Stomach (tissue), 4 donors: ENCODE measurements around the gene NAALAD2.

Source experiments
- CTCF ChIP-seq, 7 experiments: fragments of 450-650 bp in 4 of 7; fragments of 200-600 bp in 3 of 7; sonication (generic) in 3 of 7; IDR thresholded peaks; one replicate each; pipeline ENCODE4 v1.5.1; 2016 to 2019; ENCODE audit warnings: antibody characterized with exemption in 7 of 7, control low read depth in 2 of 7, mild to moderate bottlenecking in 1 of 7
- POLR2A ChIP-seq, 4 donors: fragments of 450-650 bp; IDR thresholded peaks; one replicate each; pipeline ENCODE4 v1.6.1; 2016; ENCODE audit warnings: antibody characterized with exemption in 4 of 4, control low read depth in 2 of 4, mild to moderate bottlenecking in 1 of 4, moderate library complexity in 1 of 4
- POLR2AphosphoS5 ChIP-seq, 3 donors: sonication (generic); formaldehyde crosslinking; IDR thresholded peaks; one replicate each; pipeline ENCODE4 v1.6.1; 2016; ENCODE audit warnings: antibody characterized with exemption in 3 of 3

DNA sequence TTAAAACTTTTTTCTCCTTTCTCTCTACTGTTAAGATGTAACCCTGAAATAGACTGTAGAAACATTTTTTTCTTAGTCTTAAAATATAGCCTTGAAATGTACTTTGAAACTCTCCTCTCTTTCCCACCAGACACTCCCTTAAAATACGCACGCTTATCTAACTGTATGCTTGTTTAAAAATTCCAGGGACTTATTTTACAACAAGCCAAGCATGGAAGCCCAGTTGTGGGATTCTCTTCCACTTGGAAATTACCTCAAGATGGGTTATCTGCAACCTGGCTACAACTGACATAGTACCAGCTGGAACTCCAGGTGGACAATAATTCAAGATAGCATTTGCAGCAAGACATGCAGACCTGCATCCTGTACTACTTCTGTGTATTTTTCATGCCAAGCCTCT is 100.5 kb downstream of the NAALAD2 start:
- TF ChIP-seq CTCF (IDR thresholded peaks at IDR 0.05) = no peak
- TF ChIP-seq POLR2A (IDR thresholded peaks at IDR 0.05) = no peak
- no peak for TF ChIP-seq POLR2AphosphoS5 (IDR thresholded peaks at IDR 0.05)
